Loucy (cell line): ENCODE measurements around the gene NF1.
"Not testable (repeated sequence)": the region's sequence is repeated elsewhere in the genome, so short reads cannot be mapped to it uniquely, and the experiment has no call there.

ENCODE experiments used
- H2AFZ ChIP-seq: fragments of 200-600 bp; sonication (generic); 2 replicates; pipeline ENCODE4 v1.6.0; 2016; ENCODE audit warnings: antibody characterized with exemption, mild to moderate bottlenecking, low read length, moderate library complexity
- H3F3A ChIP-seq: fragments of 200-600 bp; 2 replicates; pipeline ENCODE4 v1.6.0; 2016; ENCODE audit warnings: antibody characterized with exemption, low read depth, mild to moderate bottlenecking
- H3K27me3 ChIP-seq: fragments of 200-600 bp; sonication (generic); 2 replicates; pipeline ENCODE4 v1.6.1; 2014; ENCODE audit warnings: low read length, mild to moderate bottlenecking; ENCODE audit not compliant: insufficient read depth, poor library complexity, severe bottlenecking
- H3K36me3 ChIP-seq: fragments of 200-600 bp; sonication (generic); 2 replicates; pipeline ENCODE4 v1.6.1; 2016; ENCODE audit warnings: low read length; ENCODE audit not compliant: insufficient read depth
- H3K4me1 ChIP-seq: fragments of 200-600 bp; sonication (generic); 2 replicates; pipeline ENCODE4 v1.5.1; 2014; ENCODE audit warnings: low read length, mild to moderate bottlenecking; ENCODE audit not compliant: insufficient read depth, poor library complexity, severe bottlenecking
- H3K4me2 ChIP-seq: fragments of 200-600 bp; sonication (generic); 2 replicates; pipeline ENCODE4 v1.6.0; 2014; ENCODE audit warnings: antibody characterized with exemption, low read length, low read depth, mild to moderate bottlenecking; ENCODE audit not compliant: poor library complexity, severe bottlenecking
- H3K4me3 ChIP-seq: fragments of 200-600 bp; sonication (generic); 2 replicates; pipeline ENCODE4 v1.5.1; 2014; ENCODE audit warnings: low read length, mild to moderate bottlenecking, mixed read lengths; ENCODE audit not compliant: poor library complexity, severe bottlenecking
- H3K79me2 ChIP-seq: fragments of 200-600 bp; sonication (generic); 2 replicates; pipeline ENCODE4 v1.6.1; 2014; ENCODE audit warnings: low read length; ENCODE audit not compliant: insufficient read depth
- H3K9ac ChIP-seq: fragments of 200-600 bp; sonication (generic); 2 replicates; pipeline ENCODE4 v1.6.0; 2014; ENCODE audit warnings: mild to moderate bottlenecking, low read depth, low read length, moderate library complexity; ENCODE audit not compliant: poor library complexity, severe bottlenecking
- H3K9me2 ChIP-seq: fragments of 200-600 bp; sonication (generic); replicated peaks from 2 replicates; pipeline ENCODE4 v1.6.1; 2016; ENCODE audit warnings: low read depth, low read length, mixed read lengths
- H3K9me3 ChIP-seq: fragments of 200-600 bp; sonication (generic); 2 replicates; pipeline ENCODE4 v1.6.1; 2014; ENCODE audit warnings: mild to moderate bottlenecking, antibody characterized with exemption, low read length, low read depth; ENCODE audit not compliant: insufficient read depth
- H4K20me1 ChIP-seq: fragments of 200-600 bp; sonication (generic); 2 replicates; pipeline ENCODE4 v1.6.0; 2014; ENCODE audit warnings: antibody characterized with exemption, low read length, mild to moderate bottlenecking; ENCODE audit not compliant: insufficient read depth, poor library complexity, severe bottlenecking
- EZH2phosphoT487 ChIP-seq: fragments of 200-600 bp; IDR thresholded peaks from 2 replicates; pipeline ENCODE4 v1.6.1; 2018; ENCODE audit warnings: antibody characterized with exemption, mild to moderate bottlenecking, moderate library complexity, borderline replicate concordance
- TF ChIP-seq, protein P1 (sequence below): fragments of 200-600 bp; sonication (generic); conservative IDR thresholded peaks from 2 replicates; pipeline ENCODE4 v1.5.1; 2014; ENCODE audit warnings: mild to moderate bottlenecking, antibody characterized with exemption, low read length

Gene NF1

GRCh38 chr17:31261601-31262000, 166.8 kb downstream of the NF1 start:
- peaks cover 16% of the 10 kb centered on the region for H3K36me3 ChIP-seq
- no peaks in the 10 kb centered on the region for H4K20me1 ChIP-seq
- H3K4me3 ChIP-seq = no peak overlapping the region
- H3F3A ChIP-seq = no peaks in the 10 kb centered on the region
- H2AFZ ChIP-seq = no peak overlapping the region
- H3K9ac ChIP-seq = no peak overlapping the region
- TF ChIP-seq, protein P1, sequence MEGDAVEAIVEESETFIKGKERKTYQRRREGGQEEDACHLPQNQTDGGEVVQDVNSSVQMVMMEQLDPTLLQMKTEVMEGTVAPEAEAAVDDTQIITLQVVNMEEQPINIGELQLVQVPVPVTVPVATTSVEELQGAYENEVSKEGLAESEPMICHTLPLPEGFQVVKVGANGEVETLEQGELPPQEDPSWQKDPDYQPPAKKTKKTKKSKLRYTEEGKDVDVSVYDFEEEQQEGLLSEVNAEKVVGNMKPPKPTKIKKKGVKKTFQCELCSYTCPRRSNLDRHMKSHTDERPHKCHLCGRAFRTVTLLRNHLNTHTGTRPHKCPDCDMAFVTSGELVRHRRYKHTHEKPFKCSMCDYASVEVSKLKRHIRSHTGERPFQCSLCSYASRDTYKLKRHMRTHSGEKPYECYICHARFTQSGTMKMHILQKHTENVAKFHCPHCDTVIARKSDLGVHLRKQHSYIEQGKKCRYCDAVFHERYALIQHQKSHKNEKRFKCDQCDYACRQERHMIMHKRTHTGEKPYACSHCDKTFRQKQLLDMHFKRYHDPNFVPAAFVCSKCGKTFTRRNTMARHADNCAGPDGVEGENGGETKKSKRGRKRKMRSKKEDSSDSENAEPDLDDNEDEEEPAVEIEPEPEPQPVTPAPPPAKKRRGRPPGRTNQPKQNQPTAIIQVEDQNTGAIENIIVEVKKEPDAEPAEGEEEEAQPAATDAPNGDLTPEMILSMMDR = no peak
- no peak for TF ChIP-seq EZH2phosphoT487
- peaks cover 5% of the 10 kb centered on the region for H3K4me1 ChIP-seq
- no peaks in the 10 kb centered on the region for H3K79me2 ChIP-seq
- no peaks in the 10 kb centered on the region for H3K9me3 ChIP-seq
- no peaks in the 10 kb centered on the region for H3K9me2 ChIP-seq
- no peak overlapping the region for H3K4me2 ChIP-seq
- no peaks in the 10 kb centered on the region for H3K27me3 ChIP-seq

- H3K4me1 ChIP-seq, H2AFZ ChIP-seq, H3K9me3 ChIP-seq, H3K27me3 ChIP-seq, H3F3A ChIP-seq, H3K4me3 ChIP-seq, H3K9me2 ChIP-seq, H4K20me1 ChIP-seq, H3K9ac ChIP-seq, H3K4me2 ChIP-seq, H3K79me2 ChIP-seq: not testable (repeated sequence)
- peaks cover 24% of the 10 kb centered on the region for H3K36me3 ChIP-seq
These were observed 168.1 kb downstream of the NF1 start for GRCh38 chr17:31262923-31263322.

DNA sequence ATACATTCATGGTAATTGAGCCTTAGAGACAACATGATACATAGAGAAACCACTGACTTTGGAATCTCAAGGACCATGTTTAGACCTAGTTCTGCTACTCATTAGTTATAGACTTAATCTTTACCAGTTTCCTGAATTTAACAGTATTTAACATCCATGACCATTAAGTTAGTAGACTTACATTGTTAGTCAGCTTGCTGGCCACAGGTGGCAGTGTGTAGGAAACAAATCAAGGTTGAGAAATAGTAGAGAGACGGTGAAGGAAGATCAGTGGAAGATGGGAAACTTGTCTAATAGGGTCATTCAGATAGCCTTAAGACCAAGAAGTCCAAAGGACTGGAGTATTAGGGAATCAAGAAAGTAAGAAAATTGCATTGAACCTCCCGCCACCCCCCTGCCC, 171.3 kb downstream of the NF1 start:
- H3K79me2 ChIP-seq = no peaks in the 10 kb centered on the region
- TF ChIP-seq, protein P1 = peak; percentile 69
- no peak for TF ChIP-seq EZH2phosphoT487
- H4K20me1 ChIP-seq = no peaks in the 10 kb centered on the region
- H2AFZ ChIP-seq = no peak overlapping the region
- H3K36me3 ChIP-seq = peaks cover 34% of the 10 kb centered on the region; the same call in 1 of the 2 replicates
- H3K4me3 ChIP-seq = no peak overlapping the region
- H3K9ac ChIP-seq = no peak overlapping the region
- no peak overlapping the region for H3K4me2 ChIP-seq
- no peaks in the 10 kb centered on the region for H3K27me3 ChIP-seq
- H3K9me2 ChIP-seq = no peaks in the 10 kb centered on the region
- H3F3A ChIP-seq = no peaks in the 10 kb centered on the region
- no peaks in the 10 kb centered on the region for H3K9me3 ChIP-seq
- H3K4me1 ChIP-seq = no peaks in the 10 kb centered on the region

DNA sequence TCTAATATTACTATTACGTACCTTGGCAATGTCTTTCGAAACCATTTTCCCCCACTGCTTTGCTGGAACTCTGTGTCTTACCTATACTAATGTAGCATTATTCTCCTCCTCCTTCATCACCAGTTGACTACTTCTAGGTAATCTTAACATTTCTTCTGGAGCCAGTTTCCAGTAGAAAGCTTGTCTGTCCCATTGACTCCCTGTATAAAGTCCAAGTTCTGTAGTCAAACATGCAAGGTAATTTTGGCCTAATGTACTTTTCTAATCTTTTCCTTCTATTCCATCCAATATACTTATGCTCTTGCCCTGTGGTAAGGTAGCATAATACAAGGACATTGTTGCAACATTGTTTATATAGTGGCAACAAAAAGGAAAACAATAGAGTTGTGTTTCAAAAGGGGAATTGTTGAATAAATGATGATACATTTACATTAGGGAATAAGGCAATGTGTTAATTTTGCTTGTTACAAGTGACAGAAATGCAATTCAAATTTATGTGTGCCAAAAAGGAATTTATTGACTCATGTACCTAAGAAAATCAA, 174.3 kb downstream of the NF1 start:
- TF ChIP-seq EZH2phosphoT487 = no peak
- TF ChIP-seq, protein P1 = no peak
- Histone ChIP-seq H3K36me3 (peaks cover 37% of the 10 kb centered on the region; the same call in 1 of the 2 replicates), H3K9me2 (no peaks in the 10 kb centered on the region), H3F3A (no peaks in the 10 kb centered on the region), H3K4me2 (no peak overlapping the region), H2AFZ (no peak overlapping the region), H3K9ac (no peak overlapping the region), H3K4me3 (no peak overlapping the region), H3K27me3 (no peaks in the 10 kb centered on the region), H3K4me1 (no peaks in the 10 kb centered on the region), H4K20me1 (no peaks in the 10 kb centered on the region), H3K9me3 (no peaks in the 10 kb centered on the region), H3K79me2 (no peaks in the 10 kb centered on the region)
